ENCODE results near the gene HHIPL1. TPM values are rescaled to one million over a fixed set of nuclear protein-coding genes. Genes with fewer than 3 reads are reported as not detected.

Gene HHIPL1
- polyA plus RNA-seq, 1 experiment, result 1.1 TPM

- CTCF ChIA-PET, result interaction anchor here (2.1 kb wide), 1 partner anchor 91 kb away, joined by 5 read pairs; no protein-coding TSS in a partner anchor
- no peak for DNase-seq (ENCODE audit: low read depth, low spot score)
- no peak overlapping the region for H3K27ac ChIP-seq (ENCODE audit: low read depth, low read length)
- no peak for TF ChIP-seq CTCF (IDR thresholded peaks at IDR 0.05; ENCODE audit: low read depth, low read length)
- POLR2A ChIA-PET, result interaction anchor here (1.1 kb wide), 1 partner anchor 11 kb away, joined by 3 read pairs; the partner anchor contains the start of gene CCDC85C
- no peaks in the 10 kb centered on the region for H3K9me3 ChIP-seq (ENCODE audit: control insufficient read depth, insufficient read depth, low read length)
- H3K4me3 ChIP-seq (ENCODE audit: low read depth, low read length), result no peak overlapping the region
- no peaks in the 10 kb centered on the region for H3K27me3 ChIP-seq (ENCODE audit: control insufficient read depth, insufficient read depth, low read length)
These were observed 29.3 kb upstream of the HHIPL1 start for GRCh38 chr14:99615497-99616157.

GRCh38 chr14:99616832-99617800, 27.8 kb upstream of the HHIPL1 start:
- DNase-seq (ENCODE audit: low read depth, low spot score), result no peak
- H3K4me3 ChIP-seq (ENCODE audit: low read depth, low read length), result no peak overlapping the region
- no peak for TF ChIP-seq CTCF (IDR thresholded peaks at IDR 0.05; ENCODE audit: low read depth, low read length)
- H3K27ac ChIP-seq (ENCODE audit: low read depth, low read length), result no peak overlapping the region
- ChIA-PET POLR2A (no interaction called here), CTCF (interaction anchor here (0.7 to 3.3 kb wide), 4 partner anchors 7 to 95 kb away, joined by 3 to 11 read pairs (median 8); no protein-coding TSS in a partner anchor)
- no peaks in the 10 kb centered on the region for H3K9me3 ChIP-seq (ENCODE audit: control insufficient read depth, insufficient read depth, low read length)
- H3K27me3 ChIP-seq (ENCODE audit: control insufficient read depth, insufficient read depth, low read length), result no peaks in the 10 kb centered on the region

GRCh38 chr14:99619835-99620834, 24.8 kb upstream of the HHIPL1 start:
- ChIA-PET CTCF (interaction anchor here (0.6 to 3.3 kb wide), 2 partner anchors 8 to 11 kb away, joined by 3 to 11 read pairs; no protein-coding TSS in a partner anchor), POLR2A (interaction anchor here (0.6 to 0.9 kb wide), 2 partner anchors 8 to 22 kb away, joined by 3 to 9 read pairs; no protein-coding TSS in a partner anchor)
- TF ChIP-seq CTCF (IDR thresholded peaks at IDR 0.05; ENCODE audit: low read depth, low read length), result no peak
- DNase-seq (ENCODE audit: low read depth, low spot score), result no peak
- Histone ChIP-seq H3K27me3 (ENCODE audit: control insufficient read depth, insufficient read depth, low read length) (no peaks in the 10 kb centered on the region), H3K27ac (ENCODE audit: low read depth, low read length) (peak overlapping the region; percentile 31), H3K9me3 (ENCODE audit: control insufficient read depth, insufficient read depth, low read length) (no peaks in the 10 kb centered on the region), H3K4me3 (ENCODE audit: low read depth, low read length) (no peak overlapping the region)

GRCh38 chr14:99621948-99622347, 23.0 kb upstream of the HHIPL1 start:
- no peak for DNase-seq (ENCODE audit: low read depth, low spot score)
- Histone ChIP-seq H3K27me3 (ENCODE audit: control insufficient read depth, insufficient read depth, low read length) (no peaks in the 10 kb centered on the region), H3K27ac (ENCODE audit: low read depth, low read length) (no peak overlapping the region), H3K4me3 (ENCODE audit: low read depth, low read length) (no peak overlapping the region), H3K9me3 (ENCODE audit: control insufficient read depth, insufficient read depth, low read length) (no peaks in the 10 kb centered on the region)
- POLR2A ChIA-PET, result interaction anchor here (0.7 kb wide), 1 partner anchor 16 kb away, joined by 3 read pairs; no protein-coding TSS in a partner anchor
- CTCF ChIA-PET, result interaction anchor here (1.1 kb wide), 1 partner anchor 13 kb away, joined by 3 read pairs; no protein-coding TSS in a partner anchor
- no peak for TF ChIP-seq CTCF (IDR thresholded peaks at IDR 0.05; ENCODE audit: low read depth, low read length)

All from AG04450 (cell line).